Esophagus (tissue), 2 donors: Measurements from ENCODE around the gene ACVR1. TPM values are rescaled to one million over a fixed set of nuclear protein-coding genes. Genes with fewer than 3 reads are reported as not detected.
A peak's percentile ranks its signal among the peaks of the same experiment; 100 is the strongest.

Experiments
- H3K27ac ChIP-seq, 2 donors: one replicate each; pipeline ENCODE4 v1.5.1; 2013; ENCODE audit warnings: low read depth in 2 of 2, mild to moderate bottlenecking in 2 of 2, inconsistent platforms in 1 of 2, low read length in 1 of 2, moderate library complexity in 1 of 2
- H3K27me3 ChIP-seq, 2 donors: one replicate each; pipeline ENCODE4 v1.6.1; 2013; ENCODE audit warnings: low read length in 2 of 2, control low read depth in 1 of 2, mild to moderate bottlenecking in 1 of 2; ENCODE audit not compliant: insufficient read depth in 2 of 2, control insufficient read depth in 1 of 2
- H3K36me3 ChIP-seq, 2 donors: one replicate each; pipeline ENCODE4 v1.6.1; 2013; ENCODE audit warnings: low read length in 1 of 2; ENCODE audit not compliant: control insufficient read depth in 2 of 2, insufficient read depth in 2 of 2
- H3K4me1 ChIP-seq, 2 donors: one replicate each; pipeline ENCODE4 v1.6.1; 2013; ENCODE audit warnings: low read length in 1 of 2; ENCODE audit not compliant: control insufficient read depth in 2 of 2, insufficient read depth in 2 of 2
- H3K4me3 ChIP-seq, 2 donors: one replicate each; pipeline ENCODE4 v1.5.1; 2013; ENCODE audit warnings: low read length in 2 of 2, mild to moderate bottlenecking in 2 of 2, low read depth in 1 of 2, moderate library complexity in 1 of 2
- H3K9me3 ChIP-seq, 2 donors: one replicate each; pipeline ENCODE4 v1.6.1; 2013; ENCODE audit warnings: mild to moderate bottlenecking in 2 of 2, low read depth in 1 of 2, low read length in 1 of 2, moderate library complexity in 1 of 2; ENCODE audit not compliant: control insufficient read depth in 2 of 2, insufficient read depth in 1 of 2
- WGBS, 2 donors: extraction: QIAGEN DNeasy Blood & Tissue Kit; methylation state at CpG; one replicate each; pipeline ENCODE4 v1.1.7; 2013; 5-methylcytosine and 5-hydroxymethylcytosine counted together
- polyA plus RNA-seq, 2 donors: library from polyadenylated mRNA; stranded (reverse); fragments of 200-250 nt; gene quantifications; one replicate each; pipeline ENCODE4 v1.2.3, GENCODE V29; 2013
- donor health status: healthy with polysubstance abuse.
- donor health status: Bipolar disorder and iron deficiency.

ACVR1 gene
- polyA plus RNA-seq, 2 donors: 1.8 to 5.9 TPM

- H3K4me3 ChIP-seq: no peak overlapping the region
- H3K27ac ChIP-seq: peak overlapping the region in 1 of 2 donors; percentile 36
- H3K27me3 ChIP-seq: no peaks in the 10 kb centered on the region
- no peaks in the 10 kb centered on the region for H3K36me3 ChIP-seq
- peaks cover 0 to 4% of the 10 kb centered on the region in 2 donors for H3K4me1 ChIP-seq
- 25 to 29% methylated on average over 4 of the region's 4 CpGs for WGBS, 2 donors
- no peaks in the 10 kb centered on the region for H3K9me3 ChIP-seq
Measured at GRCh38 chr2:157838442-157839161, 37.5 kb downstream of the ACVR1 start.

DNA sequence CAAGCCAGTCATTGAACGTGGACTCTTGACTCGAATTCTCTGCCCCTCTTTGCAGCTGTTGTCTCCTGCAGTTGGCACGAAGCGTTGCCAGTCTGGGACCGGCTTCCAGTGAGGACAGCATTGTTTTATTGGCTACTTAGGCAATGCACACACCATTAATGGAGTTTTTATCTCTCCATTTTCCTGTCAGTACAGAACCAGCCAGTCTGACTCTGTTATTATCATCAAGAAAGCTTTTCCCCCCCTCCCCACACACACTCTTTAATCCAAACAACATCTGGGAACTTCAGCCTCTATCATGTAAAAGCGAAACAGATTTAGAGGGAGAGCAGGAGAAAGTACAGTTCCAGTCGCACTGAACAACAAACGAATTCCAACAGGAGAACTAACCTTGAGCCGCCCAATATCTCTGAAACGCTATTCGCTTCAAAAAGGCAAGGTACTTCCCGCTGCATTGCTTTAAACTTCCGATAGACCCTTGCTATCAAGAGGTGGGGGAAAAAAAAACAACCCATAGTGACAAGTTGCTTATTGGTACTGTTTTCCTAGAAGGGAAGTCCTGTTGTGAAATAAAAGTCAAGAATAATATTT, 38.2 kb downstream of the ACVR1 start:
- no peak overlapping the region for H3K4me3 ChIP-seq
- H3K36me3 ChIP-seq: no peaks in the 10 kb centered on the region
- H3K4me1 ChIP-seq: peaks cover 0 to 4% of the 10 kb centered on the region in 2 donors
- peak overlapping the region in 1 of 2 donors; percentile 59 for H3K27ac ChIP-seq
- WGBS, 2 donors: 40 to 59% methylated on average over 13 of the region's 13 CpGs
- H3K9me3 ChIP-seq: no peaks in the 10 kb centered on the region
- no peaks in the 10 kb centered on the region for H3K27me3 ChIP-seq

- H3K27me3 ChIP-seq: no peaks in the 10 kb centered on the region
- 68 to 91% methylated on average over 3 of the region's 3 CpGs for WGBS, 2 donors
- H3K4me3 ChIP-seq: no peak overlapping the region
- no peaks in the 10 kb centered on the region for H3K9me3 ChIP-seq
- H3K36me3 ChIP-seq: no peaks in the 10 kb centered on the region
- H3K27ac ChIP-seq: no peak overlapping the region
- H3K4me1 ChIP-seq: peaks cover 0 to 4% of the 10 kb centered on the region in 2 donors
Measured at GRCh38 chr2:157836531-157836930, 39.6 kb downstream of the ACVR1 start.

GRCh38 chr2:157835425-157835824, 40.7 kb downstream of the ACVR1 start:
- H3K27me3 ChIP-seq: no peaks in the 10 kb centered on the region
- peaks cover 0 to 6% of the 10 kb centered on the region in 2 donors for H3K4me1 ChIP-seq
- no peak overlapping the region for H3K4me3 ChIP-seq

GRCh38 chr2:157835006-157835405, 41.1 kb downstream of the ACVR1 start:
- Histone ChIP-seq H3K27ac (no peak overlapping the region), H3K9me3 (no peaks in the 10 kb centered on the region), H3K4me1 (peaks cover 0 to 6% of the 10 kb centered on the region in 2 donors), H3K27me3 (no peaks in the 10 kb centered on the region), H3K36me3 (no peaks in the 10 kb centered on the region), H3K4me3 (no peak overlapping the region)
- 88 to 94% methylated on average over 4 of the region's 4 CpGs for WGBS, 2 donors

More at GRCh38 chr2:157835425-157835824, 40.7 kb downstream of the ACVR1 start:
- Histone ChIP-seq H3K9me3 (no peaks in the 10 kb centered on the region), H3K36me3 (no peaks in the 10 kb centered on the region), H3K27ac (no peak overlapping the region)
- 89 to 94% methylated on average over 1 of the region's 1 CpG for WGBS, 2 donors

- Histone ChIP-seq H3K4me3 (no peak overlapping the region), H3K36me3 (no peaks in the 10 kb centered on the region), H3K9me3 (no peaks in the 10 kb centered on the region), H3K4me1 (peaks cover 0 to 6% of the 10 kb centered on the region in 2 donors), H3K27ac (no peak overlapping the region), H3K27me3 (no peaks in the 10 kb centered on the region)
- 88 to 92% methylated on average over 1 of the region's 1 CpG for WGBS, 2 donors
Measured at GRCh38 chr2:157833721-157834120, 42.4 kb downstream of the ACVR1 start.

DNA sequence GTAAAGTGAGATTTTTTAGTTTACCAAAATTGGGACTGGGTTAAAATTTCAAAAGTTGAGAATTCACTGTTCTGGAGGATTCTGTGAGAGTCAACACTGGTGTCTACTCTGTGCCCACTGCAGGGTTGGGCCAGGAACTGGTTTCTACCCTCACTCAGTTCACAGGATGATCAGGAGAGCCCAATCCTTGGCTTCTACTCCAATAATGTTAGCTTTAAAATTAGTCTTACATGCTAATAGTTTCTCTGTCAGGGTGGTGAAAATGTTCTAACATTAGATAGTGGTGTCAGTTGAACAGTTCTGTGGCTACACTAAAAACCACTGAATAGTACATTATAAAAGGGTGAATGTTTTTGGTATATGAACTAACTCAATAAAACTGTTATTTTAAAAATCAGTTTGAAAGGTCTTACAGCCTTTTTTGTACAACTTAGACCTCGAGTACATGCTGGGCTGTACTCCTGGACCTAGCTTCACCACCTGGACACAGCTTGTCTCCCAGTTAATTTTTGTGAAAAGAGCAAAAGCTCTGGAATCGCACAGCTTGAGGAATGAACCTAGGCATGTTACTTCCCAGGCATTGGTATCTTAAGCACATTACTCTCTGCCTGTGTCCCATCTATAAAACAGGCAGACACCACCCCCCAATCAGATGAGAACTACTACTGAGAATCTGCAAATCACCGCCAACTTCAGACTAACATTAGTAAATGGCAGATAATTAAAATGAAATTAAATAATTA, 44.4 kb downstream of the ACVR1 start:
- H3K9me3 ChIP-seq: no peaks in the 10 kb centered on the region
- H3K36me3 ChIP-seq: no peaks in the 10 kb centered on the region
- peak overlapping the region; percentile 40 to 49 for H3K27ac ChIP-seq
- peaks cover 0 to 4% of the 10 kb centered on the region in 2 donors for H3K4me1 ChIP-seq
- no peaks in the 10 kb centered on the region for H3K27me3 ChIP-seq
- no peak overlapping the region for H3K4me3 ChIP-seq
- WGBS, 2 donors: 88 to 92% methylated on average over 3 of the region's 3 CpGs

- WGBS, 2 donors: 24 to 39% methylated on average over 2 of the region's 2 CpGs
- peak overlapping the region; percentile 66 to 79 for H3K27ac ChIP-seq
Measured at GRCh38 chr2:157830696-157831570, 45.2 kb downstream of the ACVR1 start.

DNA sequence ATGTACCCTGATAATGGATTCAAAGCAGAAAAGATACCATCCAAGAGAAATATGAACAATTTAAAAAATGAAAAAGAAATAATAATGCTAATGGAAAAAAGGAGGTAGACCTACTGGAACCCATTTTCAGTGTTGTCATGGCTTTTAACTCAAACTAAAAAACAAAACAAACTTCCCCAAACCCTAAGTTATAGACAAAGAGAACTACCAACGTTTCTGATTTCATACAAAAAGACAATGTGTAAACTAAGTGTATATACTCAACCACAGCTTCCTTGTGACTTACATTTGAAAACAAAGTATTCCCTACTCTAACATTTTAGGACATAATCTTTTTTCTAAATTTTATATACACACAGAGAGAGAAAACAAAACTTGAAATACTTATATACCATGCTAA, 45.9 kb downstream of the ACVR1 start:
- Histone ChIP-seq H3K27me3 (no peaks in the 10 kb centered on the region), H3K36me3 (no peaks in the 10 kb centered on the region), H3K4me1 (peaks cover 0 to 5% of the 10 kb centered on the region in 2 donors), H3K27ac (no peak overlapping the region), H3K9me3 (no peaks in the 10 kb centered on the region), H3K4me3 (no peak overlapping the region)
- 33 to 53% methylated on average over 1 of the region's 1 CpG for WGBS, 2 donors

More at GRCh38 chr2:157830696-157831570, 45.2 kb downstream of the ACVR1 start:
- Histone ChIP-seq H3K36me3 (no peaks in the 10 kb centered on the region), H3K4me1 (peaks cover 0 to 4% of the 10 kb centered on the region in 2 donors), H3K27me3 (no peaks in the 10 kb centered on the region), H3K4me3 (no peak overlapping the region), H3K9me3 (no peaks in the 10 kb centered on the region)
